Measurements from ENCODE around the gene CRYBB3. TPM values are rescaled to one million over a fixed set of nuclear protein-coding genes. Genes with fewer than 3 reads are reported as not detected.
"Not testable (repeated sequence)": the region's sequence is repeated elsewhere in the genome, so short reads cannot be mapped to it uniquely, and the experiment has no call there.

CRYBB3 gene
- total RNA-seq, 1 donor from 2014 or later: not detected

DNA sequence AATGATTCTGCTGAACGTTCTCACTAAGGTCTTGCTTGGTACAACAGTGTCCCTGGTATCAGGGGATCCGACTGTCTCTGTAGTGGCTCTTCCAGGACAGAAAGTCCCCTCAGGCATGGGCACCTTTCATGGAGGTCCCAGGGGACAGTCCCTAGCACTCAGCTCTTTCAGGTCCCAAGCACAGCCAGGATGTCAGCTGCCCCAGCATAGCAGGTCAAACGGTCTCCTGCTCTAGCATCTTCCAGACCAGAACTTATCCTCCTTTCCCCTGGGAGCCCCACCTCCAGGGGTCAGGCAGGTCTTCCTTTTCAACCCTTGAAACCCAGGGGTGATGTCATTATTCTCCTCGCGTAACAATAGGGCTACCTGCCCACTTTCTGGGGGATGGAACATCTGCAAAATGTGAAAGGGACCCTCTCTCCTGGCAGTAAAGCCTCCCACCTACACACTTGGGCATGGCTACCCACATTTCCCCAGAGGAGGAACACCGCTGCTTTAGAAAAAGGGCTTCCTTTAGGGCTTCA, 24.7 kb upstream of the CRYBB3 start:
- Histone ChIP-seq H3K27ac (ENCODE audit: low read depth, low read length) (no peak overlapping the region), H3K9ac (ENCODE audit: low read depth in 1 of 3, low read length in 3 of 3) (no peak overlapping the region), H3K36me3 (ENCODE audit: control insufficient read depth in 3 of 3, insufficient read depth in 3 of 3, low read length in 3 of 3) (peaks cover 28 to 45% (median 32%) of the 10 kb centered on the region in 3 donors), H3K4me3 (ENCODE audit: low read length in 3 of 3) (no peak overlapping the region), H3K4me1 (ENCODE audit: control insufficient read depth in 3 of 3, insufficient read depth in 3 of 3, low read length in 3 of 3) (peaks cover 0 to 3% (median 0%) of the 10 kb centered on the region in 3 donors), H3K27me3 (ENCODE audit: control insufficient read depth in 3 of 3, insufficient read depth in 3 of 3, low read length in 3 of 3) (no peaks in the 10 kb centered on the region), H3K9me3 (ENCODE audit: control insufficient read depth in 3 of 3, low read length in 3 of 3) (no peaks in the 10 kb centered on the region)

DNA sequence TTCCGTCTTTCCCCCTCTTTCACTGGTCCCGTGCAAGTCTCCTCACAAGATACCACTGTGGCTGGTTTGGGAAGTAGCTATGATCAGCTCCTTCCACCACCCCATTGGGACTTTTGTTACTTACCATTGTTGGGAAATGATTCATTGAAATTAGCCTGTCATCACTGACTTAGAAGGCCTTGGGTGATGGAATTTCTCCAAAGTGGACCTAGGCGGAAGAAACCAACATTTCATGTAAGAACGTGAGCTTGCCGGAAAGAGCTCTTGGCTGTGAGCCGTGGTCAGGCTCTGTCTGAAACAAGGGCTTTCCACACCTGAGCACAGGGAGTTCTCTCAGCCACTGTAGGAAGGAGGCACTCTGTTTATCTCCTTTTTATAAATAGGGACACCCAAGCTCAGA, 23.5 kb upstream of the CRYBB3 start:
- H3K4me3 ChIP-seq (ENCODE audit: low read length in 3 of 3): no peak overlapping the region
- no peaks in the 10 kb centered on the region for H3K27me3 ChIP-seq (ENCODE audit: control insufficient read depth in 3 of 3, insufficient read depth in 3 of 3, low read length in 3 of 3)
- no peak overlapping the region for H3K27ac ChIP-seq (ENCODE audit: low read depth, low read length)
- no peaks in the 10 kb centered on the region for H3K9me3 ChIP-seq (ENCODE audit: control insufficient read depth in 3 of 3, low read length in 3 of 3)
- H3K9ac ChIP-seq (ENCODE audit: low read depth in 1 of 3, low read length in 3 of 3): no peak overlapping the region
- peaks cover 0 to 3% (median 0%) of the 10 kb centered on the region in 3 donors for H3K4me1 ChIP-seq (ENCODE audit: control insufficient read depth in 3 of 3, insufficient read depth in 3 of 3, low read length in 3 of 3)
- peaks cover 30 to 41% (median 38%) of the 10 kb centered on the region in 3 donors for H3K36me3 ChIP-seq (ENCODE audit: control insufficient read depth in 3 of 3, insufficient read depth in 3 of 3, low read length in 3 of 3)

DNA sequence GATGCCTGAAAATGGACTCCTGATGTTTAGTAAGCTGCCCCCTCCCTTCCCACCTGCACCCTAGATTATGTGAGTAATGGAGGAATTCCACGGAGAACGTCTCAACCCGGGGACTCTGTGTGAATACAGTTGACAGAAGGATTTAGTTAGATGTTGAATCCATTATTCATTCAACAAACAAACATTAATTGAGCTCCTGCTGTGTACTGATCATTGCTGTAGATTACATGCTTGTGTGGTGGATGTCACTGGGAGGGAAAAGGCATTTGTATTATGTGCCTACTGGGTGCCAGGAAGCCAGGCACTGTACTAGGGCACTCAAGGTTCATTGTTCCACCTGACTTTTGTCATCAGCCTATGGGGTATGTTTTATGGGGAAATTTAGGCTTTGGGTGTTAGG, 22.9 kb upstream of the CRYBB3 start:
- peaks cover 35 to 46% (median 40%) of the 10 kb centered on the region in 3 donors for H3K36me3 ChIP-seq (ENCODE audit: control insufficient read depth in 3 of 3, insufficient read depth in 3 of 3, low read length in 3 of 3)
- no peaks in the 10 kb centered on the region for H3K9me3 ChIP-seq (ENCODE audit: control insufficient read depth in 3 of 3, low read length in 3 of 3)
- H3K4me3 ChIP-seq (ENCODE audit: low read length in 3 of 3): no peak overlapping the region
- H3K27me3 ChIP-seq (ENCODE audit: control insufficient read depth in 3 of 3, insufficient read depth in 3 of 3, low read length in 3 of 3): no peaks in the 10 kb centered on the region
- peaks cover 0 to 3% (median 0%) of the 10 kb centered on the region in 3 donors for H3K4me1 ChIP-seq (ENCODE audit: control insufficient read depth in 3 of 3, insufficient read depth in 3 of 3, low read length in 3 of 3)
- no peak overlapping the region for H3K27ac ChIP-seq (ENCODE audit: low read depth, low read length)
- H3K9ac ChIP-seq (ENCODE audit: low read depth in 1 of 3, low read length in 3 of 3): no peak overlapping the region

DNA sequence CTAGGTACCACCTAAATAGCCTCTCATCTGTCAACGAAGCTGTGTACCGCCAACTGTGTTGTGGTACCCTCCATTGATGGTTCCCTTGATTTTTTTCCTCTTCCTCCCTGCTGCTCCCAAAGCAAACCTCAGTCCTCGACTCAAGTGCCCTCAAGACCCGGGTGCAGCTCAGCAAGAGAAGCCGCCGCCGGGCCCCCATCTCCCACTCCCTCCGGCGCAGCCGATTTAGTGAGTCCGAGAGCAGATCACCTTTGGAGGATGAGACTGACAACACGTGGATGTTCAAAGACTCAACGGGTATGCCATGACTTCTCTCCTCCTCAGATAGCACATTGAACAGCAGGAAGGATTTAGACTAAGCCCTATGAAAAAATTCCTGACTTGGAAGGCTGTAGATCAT, 22.4 kb upstream of the CRYBB3 start:
- Histone ChIP-seq H3K9ac (ENCODE audit: low read depth in 1 of 3, low read length in 3 of 3) (no peak overlapping the region), H3K27ac (ENCODE audit: low read depth, low read length) (no peak overlapping the region), H3K4me3 (ENCODE audit: low read length in 3 of 3) (no peak overlapping the region), H3K4me1 (ENCODE audit: control insufficient read depth in 3 of 3, insufficient read depth in 3 of 3, low read length in 3 of 3) (no peaks in the 10 kb centered on the region), H3K27me3 (ENCODE audit: control insufficient read depth in 3 of 3, insufficient read depth in 3 of 3, low read length in 3 of 3) (no peaks in the 10 kb centered on the region), H3K9me3 (ENCODE audit: control insufficient read depth in 3 of 3, low read length in 3 of 3) (no peaks in the 10 kb centered on the region), H3K36me3 (ENCODE audit: control insufficient read depth in 3 of 3, insufficient read depth in 3 of 3, low read length in 3 of 3) (peaks cover 37 to 46% (median 40%) of the 10 kb centered on the region in 3 donors)

DNA sequence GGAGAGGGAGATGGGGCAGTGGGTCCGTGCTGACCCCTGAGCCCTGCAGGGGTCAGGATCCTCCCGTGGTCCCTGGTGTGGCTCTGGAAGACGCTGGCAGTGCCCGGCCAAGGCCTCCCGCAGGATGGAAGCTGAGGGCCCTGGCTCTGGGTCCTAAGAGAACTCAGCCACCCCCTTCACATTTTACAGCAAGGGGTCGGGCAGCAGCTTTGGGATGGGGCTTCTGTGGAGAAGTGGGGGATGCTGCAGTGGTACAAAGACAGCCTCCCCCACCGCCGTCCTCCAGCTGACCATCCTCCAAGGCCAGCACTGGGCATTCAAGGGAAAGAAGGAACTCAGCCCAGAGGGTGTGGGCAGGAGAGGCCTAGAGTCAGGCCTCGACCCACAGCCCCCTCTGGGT, 21.8 kb upstream of the CRYBB3 start:
- Histone ChIP-seq H3K27me3 (ENCODE audit: control insufficient read depth in 3 of 3, insufficient read depth in 3 of 3, low read length in 3 of 3) (no peaks in the 10 kb centered on the region), H3K9ac (ENCODE audit: low read depth in 1 of 3, low read length in 3 of 3) (no peak overlapping the region), H3K36me3 (ENCODE audit: control insufficient read depth in 3 of 3, insufficient read depth in 3 of 3, low read length in 3 of 3) (peaks cover 41 to 52% (median 45%) of the 10 kb centered on the region in 3 donors), H3K9me3 (ENCODE audit: control insufficient read depth in 3 of 3, low read length in 3 of 3) (no peaks in the 10 kb centered on the region), H3K4me1 (ENCODE audit: control insufficient read depth in 3 of 3, insufficient read depth in 3 of 3, low read length in 3 of 3) (no peaks in the 10 kb centered on the region), H3K27ac (ENCODE audit: low read depth, low read length) (no peak overlapping the region), H3K4me3 (ENCODE audit: low read length in 3 of 3) (no peak overlapping the region)

DNA sequence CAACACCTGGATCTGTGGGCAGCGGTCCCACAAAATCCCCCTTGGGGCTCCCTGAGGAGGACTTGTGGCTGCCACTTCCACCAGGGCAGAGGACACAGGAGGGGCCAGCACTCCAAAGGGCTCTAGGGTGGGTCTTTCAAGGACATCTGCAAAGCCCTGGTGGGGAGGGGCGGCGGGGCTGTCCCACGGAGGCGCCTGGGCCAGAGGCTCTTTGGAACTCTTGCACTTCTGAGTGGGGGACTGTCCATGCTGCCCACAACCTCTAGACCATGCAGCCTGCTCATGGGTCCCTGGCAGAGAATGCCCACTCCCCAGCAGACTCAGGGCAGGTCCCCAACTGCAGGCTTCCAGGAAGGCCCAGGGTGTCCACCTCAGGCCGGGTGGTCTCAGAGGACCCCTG, 21.3 kb upstream of the CRYBB3 start:
- H3K9me3 ChIP-seq (ENCODE audit: control insufficient read depth in 3 of 3, low read length in 3 of 3); H3K27me3 ChIP-seq (ENCODE audit: control insufficient read depth in 3 of 3, insufficient read depth in 3 of 3, low read length in 3 of 3); H3K27ac ChIP-seq (ENCODE audit: low read depth, low read length); H3K9ac ChIP-seq (ENCODE audit: low read depth in 1 of 3, low read length in 3 of 3); H3K4me1 ChIP-seq (ENCODE audit: control insufficient read depth in 3 of 3, insufficient read depth in 3 of 3, low read length in 3 of 3); H3K4me3 ChIP-seq (ENCODE audit: low read length in 3 of 3): not testable (repeated sequence)
- H3K36me3 ChIP-seq (ENCODE audit: control insufficient read depth in 3 of 3, insufficient read depth in 3 of 3, low read length in 3 of 3): peaks cover 43 to 54% (median 47%) of the 10 kb centered on the region in 3 donors

DNA sequence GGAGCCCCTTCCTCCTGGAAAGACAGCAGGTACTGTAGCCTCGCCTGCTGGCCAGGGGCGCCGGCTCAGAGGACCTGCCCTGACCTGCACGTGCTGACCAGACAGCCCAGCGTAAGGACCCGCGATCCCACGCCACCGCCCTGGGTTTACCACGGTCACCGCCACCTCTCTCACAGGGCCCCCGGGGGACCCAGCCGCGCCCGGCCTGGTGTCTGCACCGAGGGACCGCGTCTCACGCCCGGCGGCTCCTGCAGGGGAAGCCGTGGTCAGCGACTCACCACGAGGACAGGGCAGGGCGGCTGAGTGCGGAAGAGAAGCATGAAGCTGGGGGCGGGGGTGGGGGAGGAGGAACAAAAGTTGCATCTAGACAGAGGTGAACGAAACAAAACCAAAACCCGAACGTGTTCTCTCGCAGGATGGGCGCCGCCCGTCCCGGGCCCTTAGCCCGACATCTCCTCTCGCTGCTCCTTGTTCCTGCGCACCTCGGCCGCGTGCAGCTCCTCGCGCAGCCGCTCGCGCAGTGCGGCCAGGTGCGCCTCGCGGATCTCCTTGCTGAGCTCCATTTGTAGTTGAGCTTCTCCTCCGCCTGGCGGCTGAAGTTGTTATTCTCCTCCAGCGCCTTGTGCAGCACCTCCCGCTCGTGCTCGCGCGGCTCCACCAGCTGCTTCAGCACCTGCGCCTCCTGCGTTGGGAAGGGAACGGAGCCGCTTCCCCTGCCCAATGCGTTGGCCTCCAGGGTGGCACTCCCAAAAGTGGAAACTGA, 20.6 kb upstream of the CRYBB3 start:
- not testable (repeated sequence) for H3K4me3 ChIP-seq (ENCODE audit: low read length in 3 of 3); H3K4me1 ChIP-seq (ENCODE audit: control insufficient read depth in 3 of 3, insufficient read depth in 3 of 3, low read length in 3 of 3); H3K27me3 ChIP-seq (ENCODE audit: control insufficient read depth in 3 of 3, insufficient read depth in 3 of 3, low read length in 3 of 3); H3K27ac ChIP-seq (ENCODE audit: low read depth, low read length); H3K9ac ChIP-seq (ENCODE audit: low read depth in 1 of 3, low read length in 3 of 3); H3K9me3 ChIP-seq (ENCODE audit: control insufficient read depth in 3 of 3, low read length in 3 of 3)
- peaks cover 43 to 54% (median 45%) of the 10 kb centered on the region in 3 donors for H3K36me3 ChIP-seq (ENCODE audit: control insufficient read depth in 3 of 3, insufficient read depth in 3 of 3, low read length in 3 of 3)

DNA sequence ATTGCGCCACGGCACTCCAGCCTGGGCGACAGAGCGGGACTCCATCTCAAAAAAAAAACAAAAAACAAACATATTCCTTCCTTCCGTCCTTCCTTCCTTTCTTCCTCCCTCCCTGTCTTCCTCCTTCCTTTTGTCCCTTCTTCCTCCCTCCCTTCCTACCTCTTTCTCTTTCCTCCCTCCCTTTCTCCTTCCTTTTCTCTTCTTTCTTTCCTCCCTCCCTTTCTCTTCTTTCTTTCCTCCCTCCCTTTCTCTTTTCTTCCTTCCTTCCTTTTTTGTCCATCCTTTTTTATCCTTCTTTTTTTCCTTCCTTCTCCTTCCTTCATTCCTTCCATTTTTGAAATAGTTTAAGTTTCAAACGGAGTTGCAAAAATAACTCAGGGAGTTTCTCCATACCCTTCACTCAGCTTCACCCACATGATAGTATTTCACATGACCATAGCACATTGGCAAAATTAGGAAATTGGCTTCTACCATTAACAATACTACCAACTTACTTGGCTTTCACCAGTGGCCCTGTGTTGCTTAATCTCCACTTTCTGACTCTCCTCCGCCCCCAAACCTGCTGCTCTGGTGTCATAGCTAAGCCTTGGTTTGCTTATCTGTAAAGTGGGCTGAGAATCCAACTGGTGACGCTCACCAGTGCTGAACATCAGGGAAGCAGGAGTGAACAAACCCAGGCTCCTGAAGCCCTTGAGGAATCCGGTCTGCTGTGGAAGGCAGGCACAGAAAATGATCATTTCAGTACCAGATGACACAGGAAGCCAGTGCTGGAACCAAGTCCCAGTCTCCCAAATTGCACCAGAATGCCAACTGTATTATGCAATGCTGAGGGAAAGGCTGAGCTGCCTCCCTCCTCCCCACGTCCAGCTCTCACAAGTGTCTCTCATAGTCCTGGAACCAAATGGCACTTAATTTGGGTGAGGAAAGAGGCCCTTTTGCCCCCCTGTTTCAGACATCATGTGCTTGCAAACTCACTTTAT, 17.2 kb upstream of the CRYBB3 start:
- Histone ChIP-seq H3K9ac (ENCODE audit: low read depth in 1 of 3, low read length in 3 of 3) (no peak overlapping the region), H3K27ac (ENCODE audit: low read depth, low read length) (no peak overlapping the region), H3K36me3 (ENCODE audit: control insufficient read depth in 3 of 3, insufficient read depth in 3 of 3, low read length in 3 of 3) (peaks cover 49 to 56% (median 53%) of the 10 kb centered on the region in 3 donors), H3K4me3 (ENCODE audit: low read length in 3 of 3) (no peak overlapping the region), H3K27me3 (ENCODE audit: control insufficient read depth in 3 of 3, insufficient read depth in 3 of 3, low read length in 3 of 3) (no peaks in the 10 kb centered on the region), H3K9me3 (ENCODE audit: control insufficient read depth in 3 of 3, low read length in 3 of 3) (no peaks in the 10 kb centered on the region), H3K4me1 (ENCODE audit: control insufficient read depth in 3 of 3, insufficient read depth in 3 of 3, low read length in 3 of 3) (no peaks in the 10 kb centered on the region)

DNA sequence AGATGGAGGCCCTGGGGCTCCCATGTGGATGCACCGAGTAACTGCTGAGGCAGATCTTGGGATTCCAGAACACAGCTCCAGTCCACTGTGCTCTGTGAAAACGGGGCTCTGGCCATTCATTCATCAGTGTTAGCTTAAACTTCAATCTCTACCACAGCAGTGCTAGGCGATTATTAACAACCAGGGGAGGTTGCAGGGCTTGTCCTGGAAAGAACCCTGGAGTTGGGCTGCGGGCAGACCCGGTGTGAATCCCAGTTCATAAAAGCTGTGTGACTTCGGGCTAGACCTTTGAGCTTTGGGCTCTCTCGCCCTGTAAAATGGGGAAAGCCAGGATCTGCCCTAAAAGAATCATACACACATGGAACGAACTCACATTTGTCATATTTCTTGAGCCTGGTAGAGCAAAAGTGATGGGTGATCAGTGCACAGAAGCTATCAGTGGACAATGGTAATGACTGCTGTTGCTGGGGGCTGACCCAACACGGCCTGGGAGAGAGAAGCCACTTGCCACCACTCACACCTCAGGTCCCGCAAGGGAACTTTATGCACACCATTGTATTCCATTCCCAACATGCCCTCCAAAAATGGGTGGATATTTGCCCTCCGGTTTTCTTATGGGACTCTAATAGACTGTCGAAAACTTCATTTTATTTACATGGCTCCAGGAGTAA, 15.6 kb upstream of the CRYBB3 start:
- no peaks in the 10 kb centered on the region for H3K27me3 ChIP-seq (ENCODE audit: control insufficient read depth in 3 of 3, insufficient read depth in 3 of 3, low read length in 3 of 3)

More for the DNA sequence above, 15.6 kb upstream of the CRYBB3 start:
- Histone ChIP-seq H3K9me3 (ENCODE audit: control insufficient read depth in 3 of 3, low read length in 3 of 3) (no peaks in the 10 kb centered on the region), H3K9ac (ENCODE audit: low read depth in 1 of 3, low read length in 3 of 3) (no peak overlapping the region), H3K36me3 (ENCODE audit: control insufficient read depth in 3 of 3, insufficient read depth in 3 of 3, low read length in 3 of 3) (peaks cover 49 to 53% (median 51%) of the 10 kb centered on the region in 3 donors), H3K4me1 (ENCODE audit: control insufficient read depth in 3 of 3, insufficient read depth in 3 of 3, low read length in 3 of 3) (no peaks in the 10 kb centered on the region), H3K27ac (ENCODE audit: low read depth, low read length) (no peak overlapping the region), H3K4me3 (ENCODE audit: low read length in 3 of 3) (no peak overlapping the region)
